Endothelial cell (in vitro differentiated cells): ENCODE data around the gene SAMD8. TPM values are rescaled to one million over a fixed set of nuclear protein-coding genes. Genes with fewer than 3 reads are reported as not detected.

Experiments used
- DNase-seq: peaks from one replicate; pipeline ENCODE4 v3.0.0; 2021; ENCODE audit warnings: low spot score
- H3K27ac Mint-ChIP-seq: one replicate; pipeline ENCODE4 v1.8.0; 2021; ENCODE audit warnings: mixed read lengths, inconsistent platforms; ENCODE audit not compliant: unreplicated experiment
- H3K27me3 Mint-ChIP-seq: one replicate; pipeline ENCODE4 v1.8.0; 2021; ENCODE audit warnings: mild to moderate bottlenecking, moderate library complexity, mixed read lengths, inconsistent platforms; ENCODE audit not compliant: unreplicated experiment
- H3K36me3 Mint-ChIP-seq: one replicate; pipeline ENCODE4 v1.8.0; 2021; ENCODE audit warnings: mild to moderate bottlenecking, low read depth, mixed read lengths, inconsistent platforms; ENCODE audit not compliant: unreplicated experiment
- H3K4me1 Mint-ChIP-seq: one replicate; pipeline ENCODE4 v1.8.0; 2021; ENCODE audit warnings: mild to moderate bottlenecking, mixed read lengths, inconsistent platforms; ENCODE audit not compliant: unreplicated experiment
- H3K4me3 Mint-ChIP-seq: one replicate; pipeline ENCODE4 v1.8.0; 2021; ENCODE audit warnings: mild to moderate bottlenecking, mixed read lengths, inconsistent platforms; ENCODE audit not compliant: unreplicated experiment
- H3K9me3 Mint-ChIP-seq: one replicate; pipeline ENCODE4 v1.8.0; 2021; ENCODE audit warnings: mixed read lengths, inconsistent platforms; ENCODE audit not compliant: unreplicated experiment
- CTCF ChIP-seq: fragments of 200-600 bp; sonication (generic); IDR thresholded peaks from one replicate; pipeline ENCODE4 v1.5.0; 2021; ENCODE audit warnings: antibody characterized with exemption; ENCODE audit not compliant: unreplicated experiment
- total RNA-seq: library from RNA; stranded (reverse); fragmentation: NEBNext Ultra II Directional; extraction: Animal tissue kit (Norgen Biotek cat#: 25700); gene quantifications from one replicate; pipeline ENCODE4 v1.2.1, GENCODE V29; 2021; ENCODE audit not compliant: unreplicated experiment

Gene SAMD8
- total RNA-seq, 1 donor from 2014 or later, result 29.0 TPM

GRCh38 chr10:75076348-75076747, 35.1 kb upstream of the SAMD8 start:
- no peak for DNase-seq
- Mint-ChIP-seq H3K27me3 (peaks cover 7% of the 10 kb centered on the region), H3K4me3 (no peak overlapping the region), H3K27ac (no peak overlapping the region), H3K9me3 (no peaks in the 10 kb centered on the region), H3K36me3 (no peaks in the 10 kb centered on the region), H3K4me1 (peaks cover 10% of the 10 kb centered on the region)
- no peak for TF ChIP-seq CTCF

- DNase-seq, result no peak
- Mint-ChIP-seq H3K9me3 (no peaks in the 10 kb centered on the region), H3K27ac (no peak overlapping the region), H3K4me3 (no peak overlapping the region), H3K4me1 (peaks cover 11% of the 10 kb centered on the region), H3K36me3 (no peaks in the 10 kb centered on the region), H3K27me3 (peaks cover 6% of the 10 kb centered on the region)
- TF ChIP-seq CTCF, result no peak
Observed at GRCh38 chr10:75079436-75080083, 31.9 kb upstream of the SAMD8 start.

GRCh38 chr10:75080554-75080953, 30.9 kb upstream of the SAMD8 start:
- no peak for DNase-seq
- Mint-ChIP-seq H3K9me3 (no peaks in the 10 kb centered on the region), H3K4me1 (peaks cover 15% of the 10 kb centered on the region), H3K27ac (no peak overlapping the region), H3K4me3 (no peak overlapping the region), H3K36me3 (no peaks in the 10 kb centered on the region), H3K27me3 (peaks cover 6% of the 10 kb centered on the region)
- TF ChIP-seq CTCF, result no peak

- no peak overlapping the region for H3K4me3 Mint-ChIP-seq
- no peaks in the 10 kb centered on the region for H3K9me3 Mint-ChIP-seq
- H3K27me3 Mint-ChIP-seq, result peaks cover 6% of the 10 kb centered on the region
- no peak for DNase-seq
- no peak for TF ChIP-seq CTCF
- no peaks in the 10 kb centered on the region for H3K36me3 Mint-ChIP-seq
- H3K4me1 Mint-ChIP-seq, result peaks cover 17% of the 10 kb centered on the region
- no peak overlapping the region for H3K27ac Mint-ChIP-seq
Observed at GRCh38 chr10:75081379-75081778, 30.1 kb upstream of the SAMD8 start.

GRCh38 chr10:75083972-75084833, 27.3 kb upstream of the SAMD8 start:
- Mint-ChIP-seq H3K36me3 (no peaks in the 10 kb centered on the region), H3K9me3 (no peaks in the 10 kb centered on the region), H3K27me3 (peaks cover 14% of the 10 kb centered on the region), H3K4me1 (peaks cover 25% of the 10 kb centered on the region), H3K27ac (no peak overlapping the region), H3K4me3 (no peak overlapping the region)
- no peak for TF ChIP-seq CTCF
- DNase-seq, result no peak
